HG03520 (cell line): ENCODE data around the gene COQ4.
A peak's percentile ranks its signal among the peaks of the same experiment; 100 is the strongest.

Source experiments
- ATAC-seq: cut with Tn5 transposase; IDR thresholded peaks from one replicate; pipeline ENCODE4 v1.9.1; 2021; ENCODE audit warnings: mild to moderate bottlenecking, moderate library complexity; ENCODE audit not compliant: unreplicated experiment

Gene COQ4

DNA sequence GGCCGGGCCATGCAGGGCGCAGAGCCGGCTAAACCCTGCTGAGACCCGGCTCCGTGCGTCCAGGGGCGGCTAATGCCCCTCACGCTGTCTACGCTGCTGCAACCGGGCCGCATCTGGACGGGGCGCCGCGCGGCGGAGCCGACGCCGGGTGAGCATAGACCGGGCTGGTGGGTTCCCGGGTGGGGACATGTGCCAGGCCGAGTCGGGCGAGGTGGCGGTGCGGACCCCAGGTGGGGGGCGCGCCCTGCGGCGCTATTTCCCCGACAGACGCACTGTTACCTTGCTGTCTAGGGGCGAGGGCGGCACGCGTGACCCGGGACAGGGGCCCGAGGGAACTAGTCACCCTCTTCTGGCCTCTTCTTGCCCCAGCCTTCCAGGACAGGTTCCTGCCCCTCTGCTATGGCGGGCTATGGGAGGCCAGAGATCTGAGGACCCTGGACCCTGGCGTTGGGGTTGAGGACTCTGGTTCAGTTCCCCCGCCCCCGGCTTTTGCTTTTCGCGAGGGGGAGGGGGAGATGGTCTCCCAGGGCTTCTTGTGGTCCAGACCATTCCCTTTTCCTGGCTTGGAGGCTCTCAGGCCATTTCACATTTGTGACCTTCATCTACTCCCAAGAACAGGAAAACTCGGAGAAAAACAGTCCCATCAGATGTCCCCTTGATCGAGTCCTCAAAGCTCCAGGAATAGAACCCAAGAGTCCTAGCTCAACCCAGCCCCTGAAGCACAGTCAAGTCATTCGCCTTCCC, 18.2 kb downstream of the COQ4 start:
- peak; percentile 23 for ATAC-seq

DNA sequence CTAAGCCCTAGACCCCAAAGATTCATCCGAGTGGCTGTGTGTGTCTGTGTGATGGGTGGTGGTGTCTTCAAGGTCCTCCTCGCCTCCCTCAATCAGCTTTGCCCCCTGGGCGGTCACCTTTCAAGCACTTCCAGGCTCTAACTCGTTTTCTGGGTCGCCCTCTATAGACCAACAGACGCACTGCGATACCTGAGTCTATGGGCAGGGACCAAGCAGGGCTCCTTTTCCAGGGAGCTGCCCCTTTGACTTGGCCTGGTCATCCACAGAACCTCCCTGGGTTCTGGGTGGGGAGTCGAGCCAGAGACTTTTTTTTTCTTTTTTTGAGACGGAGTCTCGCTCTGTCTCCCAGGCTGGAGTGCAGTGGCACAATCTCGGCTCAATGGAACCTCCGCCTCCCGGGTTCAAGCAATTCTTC, 18.8 kb downstream of the COQ4 start:
- ATAC-seq: no peak

DNA sequence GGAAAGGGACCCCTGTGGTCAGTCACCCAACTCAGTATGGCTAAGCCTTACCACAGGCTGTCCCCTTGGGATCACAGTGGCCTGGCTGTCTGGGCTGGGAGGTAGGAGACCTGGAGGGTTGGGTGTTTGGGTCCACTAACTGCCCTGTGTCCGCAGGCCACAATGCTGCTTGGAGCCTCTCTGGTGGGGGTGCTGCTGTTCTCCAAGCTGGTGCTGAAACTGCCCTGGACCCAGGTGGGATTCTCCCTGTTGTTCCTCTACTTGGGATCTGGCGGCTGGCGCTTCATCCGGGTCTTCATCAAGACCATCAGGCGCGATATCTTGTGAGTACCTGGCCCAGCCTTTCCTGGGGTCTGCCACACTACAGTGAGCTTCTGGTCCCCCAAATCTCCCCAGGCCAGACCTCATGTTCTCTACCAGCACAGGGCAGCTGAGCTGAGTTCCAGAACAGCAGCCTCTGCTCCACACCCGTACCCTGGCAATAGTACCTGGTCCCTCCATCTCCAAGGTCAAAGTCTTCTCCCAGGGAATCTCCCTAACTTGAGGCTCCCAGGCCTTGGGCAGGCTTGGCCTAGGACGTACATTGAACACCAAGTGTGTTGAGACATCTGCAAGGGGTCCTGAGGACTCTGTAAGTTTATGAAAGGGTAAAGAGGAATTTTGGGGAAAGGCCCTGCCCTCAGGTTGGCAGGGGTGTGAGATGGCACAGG, 20.5 kb downstream of the COQ4 start:
- ATAC-seq: no peak

DNA sequence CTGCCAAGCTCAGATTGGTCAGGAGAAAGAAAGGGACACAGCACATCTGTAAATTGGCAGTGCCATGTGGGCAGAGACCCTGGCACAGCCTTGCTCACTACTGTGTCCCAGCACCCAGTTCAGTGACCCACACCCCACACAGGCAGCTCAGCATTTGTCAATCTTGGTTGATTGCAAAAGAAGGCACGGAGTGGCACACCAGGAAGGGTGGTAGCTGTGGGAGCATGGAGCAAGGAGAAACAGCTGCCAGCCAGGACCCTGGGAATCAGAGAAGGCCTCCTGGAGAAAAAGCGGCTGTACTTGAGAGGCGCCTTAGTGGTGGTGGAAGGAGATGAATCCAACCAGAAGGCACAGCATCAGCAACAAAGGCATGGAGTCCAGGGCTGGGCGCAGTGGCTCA, 21.2 kb downstream of the COQ4 start:
- no peak for ATAC-seq

DNA sequence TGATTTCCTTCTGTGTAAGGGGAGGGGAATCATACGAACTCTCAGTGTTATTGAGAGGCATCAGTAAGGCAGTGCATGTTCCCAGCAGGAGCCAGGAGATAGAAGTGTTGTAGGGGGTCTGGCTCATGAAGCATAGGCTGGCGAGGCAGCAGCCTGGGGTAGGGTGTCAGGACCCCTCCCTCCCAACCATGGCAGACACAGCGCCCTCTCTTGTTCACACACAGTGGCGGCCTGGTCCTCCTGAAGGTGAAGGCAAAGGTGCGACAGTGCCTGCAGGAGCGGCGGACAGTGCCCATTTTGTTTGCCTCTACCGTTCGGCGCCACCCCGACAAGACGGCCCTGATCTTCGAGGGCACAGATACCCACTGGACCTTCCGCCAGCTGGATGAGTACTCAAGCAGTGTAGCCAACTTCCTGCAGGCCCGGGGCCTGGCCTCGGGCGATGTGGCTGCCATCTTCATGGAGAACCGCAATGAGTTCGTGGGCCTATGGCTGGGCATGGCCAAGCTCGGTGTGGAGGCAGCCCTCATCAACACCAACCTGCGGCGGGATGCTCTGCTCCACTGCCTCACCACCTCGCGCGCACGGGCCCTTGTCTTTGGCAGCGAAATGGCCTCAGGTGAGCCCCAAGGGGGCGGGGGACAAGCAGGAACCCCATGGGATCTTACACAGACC, 22.4 kb downstream of the COQ4 start:
- no peak for ATAC-seq

DNA sequence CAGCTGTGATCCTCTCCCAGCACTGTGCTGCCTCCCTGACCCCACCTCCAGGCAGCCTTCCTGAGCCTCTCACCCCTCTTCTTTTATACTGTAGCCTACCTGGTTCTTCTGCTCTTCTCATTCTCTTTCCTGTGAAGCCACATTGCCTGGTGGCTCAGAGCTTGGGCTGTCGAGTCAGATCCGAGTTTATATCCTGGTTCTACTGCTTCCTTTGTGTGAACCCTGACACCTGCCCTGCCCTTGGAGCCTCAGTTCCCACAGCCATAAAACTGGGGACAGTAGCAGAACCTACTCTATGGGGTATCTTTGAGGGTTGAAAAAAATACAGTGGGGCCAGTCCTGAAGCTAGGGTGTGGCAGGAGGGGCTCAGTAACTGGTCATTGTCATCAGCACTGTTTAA, 26.5 kb downstream of the COQ4 start:
- ATAC-seq: no peak

DNA sequence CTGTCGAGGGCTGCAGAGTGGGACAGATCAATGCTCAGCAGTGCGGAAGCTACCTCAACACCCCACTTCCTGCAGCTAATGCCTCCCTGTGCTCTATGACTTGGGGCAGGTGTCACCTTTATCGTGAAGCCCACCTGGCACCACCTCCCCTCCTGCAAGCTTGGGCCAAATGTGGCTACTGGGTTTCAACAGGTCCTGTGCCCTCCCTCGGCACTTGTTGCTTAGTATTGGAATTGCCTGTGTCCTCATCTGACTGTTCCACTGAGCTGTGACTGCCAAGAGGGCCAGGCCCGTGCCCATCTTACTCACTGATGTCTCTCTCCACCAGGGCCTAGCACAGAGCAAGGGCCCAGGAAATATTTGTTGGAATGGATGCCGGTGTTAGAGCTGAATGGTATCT, 27.1 kb downstream of the COQ4 start:
- ATAC-seq: no peak

DNA sequence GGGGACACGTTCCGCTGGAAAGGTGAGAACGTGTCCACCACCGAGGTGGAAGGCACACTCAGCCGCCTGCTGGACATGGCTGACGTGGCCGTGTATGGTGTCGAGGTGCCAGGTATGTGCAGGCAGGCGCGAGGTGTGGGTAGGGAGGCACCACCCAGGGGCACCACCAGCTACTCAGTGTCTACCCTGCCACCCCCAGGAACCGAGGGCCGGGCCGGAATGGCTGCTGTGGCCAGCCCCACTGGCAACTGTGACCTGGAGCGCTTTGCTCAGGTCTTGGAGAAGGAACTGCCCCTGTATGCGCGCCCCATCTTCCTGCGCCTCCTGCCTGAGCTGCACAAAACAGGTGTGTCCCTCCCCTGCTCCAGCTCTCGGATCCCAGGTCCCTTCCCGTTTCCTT, 32.8 kb downstream of the COQ4 start:
- no peak for ATAC-seq

DNA sequence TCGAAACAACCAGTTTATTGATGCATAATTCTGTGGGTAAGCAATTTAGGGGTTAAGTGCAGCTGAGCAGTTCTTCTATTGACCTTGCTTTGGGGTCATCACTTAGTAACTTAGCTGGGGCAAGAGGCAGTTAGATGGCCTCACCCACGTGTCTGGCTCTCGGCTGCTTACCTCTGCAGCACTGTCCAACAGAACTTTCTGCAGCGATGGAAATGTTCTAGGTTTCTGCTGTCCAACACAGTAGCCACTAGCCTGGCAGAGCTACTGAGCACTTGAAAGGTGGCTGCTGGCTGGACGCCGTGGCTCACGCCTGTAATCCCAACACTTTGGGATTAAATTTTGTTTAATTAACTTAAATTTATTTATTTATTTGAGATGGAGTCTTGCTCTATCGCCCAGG, 35.5 kb downstream of the COQ4 start:
- ATAC-seq: no peak

DNA sequence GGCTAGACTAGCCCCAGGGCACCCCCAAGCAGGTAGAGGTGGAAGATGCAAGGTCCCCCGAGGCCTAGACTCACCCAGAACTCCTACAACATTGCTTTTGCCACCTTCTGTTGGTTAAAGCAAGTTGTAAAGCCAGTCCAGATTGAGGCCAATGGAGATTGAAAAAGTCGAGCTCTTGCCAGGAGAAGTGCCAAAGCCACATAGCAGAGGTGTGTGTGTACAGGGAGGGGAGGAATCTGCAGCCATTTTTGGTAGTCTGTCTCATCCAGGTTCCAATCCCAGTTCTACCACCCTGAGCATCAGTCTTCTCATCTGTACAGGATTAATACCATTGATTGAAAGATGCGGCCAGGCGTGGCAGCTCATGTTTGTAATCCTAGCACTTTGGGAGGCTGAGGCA, 36.2 kb downstream of the COQ4 start:
- ATAC-seq: no peak

DNA sequence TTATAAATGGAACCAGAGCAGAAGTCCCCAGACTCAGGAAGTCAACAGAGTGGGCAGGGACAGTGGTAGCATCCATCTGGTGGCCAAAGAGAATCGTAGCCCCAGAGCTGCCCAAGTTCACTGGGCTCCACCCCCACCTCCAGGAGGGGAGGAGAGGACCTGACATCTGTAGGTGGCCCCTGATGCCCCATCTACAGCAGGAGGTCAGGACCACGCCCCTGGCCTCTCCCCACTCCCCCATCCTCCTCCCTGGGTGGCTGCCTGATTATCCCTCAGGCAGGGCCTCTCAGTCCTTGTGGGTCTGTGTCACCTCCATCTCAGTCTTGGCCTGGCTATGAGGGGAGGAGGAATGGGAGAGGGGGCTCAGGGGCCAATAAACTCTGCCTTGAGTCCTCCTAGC, 38.2 kb downstream of the COQ4 start:
- no peak for ATAC-seq

DNA sequence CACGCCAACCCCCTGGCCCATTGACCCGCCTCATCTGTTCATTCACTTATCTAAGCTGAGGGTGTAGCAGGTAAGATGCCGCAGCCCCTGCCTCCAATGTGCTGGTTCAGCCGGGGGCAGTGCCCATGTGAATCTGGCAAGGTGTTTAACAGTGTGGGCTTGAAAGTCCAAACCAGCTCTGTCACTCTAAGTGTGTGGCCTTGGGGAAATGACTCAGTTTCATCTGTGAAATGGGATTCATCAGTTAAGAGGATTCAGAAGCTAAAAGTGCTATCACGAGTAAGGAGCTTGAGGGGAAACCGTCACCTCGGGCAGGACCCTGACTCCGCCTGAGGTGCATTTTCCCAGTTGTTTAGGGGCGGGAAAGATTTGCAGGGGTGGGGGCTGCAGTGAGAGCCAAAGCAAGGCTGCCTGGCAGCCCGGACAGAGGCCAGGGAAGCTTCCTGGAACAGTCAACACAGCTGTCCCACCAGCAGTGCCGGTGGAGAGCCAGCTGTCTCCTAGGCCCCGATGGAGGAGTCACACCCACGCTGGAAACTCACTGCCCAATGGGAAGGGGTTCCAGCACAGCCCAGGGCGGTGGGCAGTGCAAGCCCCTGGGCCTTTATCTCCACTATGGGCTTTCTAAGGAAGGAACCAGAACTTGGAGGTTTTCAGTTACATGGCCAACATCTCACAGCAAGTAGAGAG, 38.8 kb downstream of the COQ4 start:
- no peak for ATAC-seq

DNA sequence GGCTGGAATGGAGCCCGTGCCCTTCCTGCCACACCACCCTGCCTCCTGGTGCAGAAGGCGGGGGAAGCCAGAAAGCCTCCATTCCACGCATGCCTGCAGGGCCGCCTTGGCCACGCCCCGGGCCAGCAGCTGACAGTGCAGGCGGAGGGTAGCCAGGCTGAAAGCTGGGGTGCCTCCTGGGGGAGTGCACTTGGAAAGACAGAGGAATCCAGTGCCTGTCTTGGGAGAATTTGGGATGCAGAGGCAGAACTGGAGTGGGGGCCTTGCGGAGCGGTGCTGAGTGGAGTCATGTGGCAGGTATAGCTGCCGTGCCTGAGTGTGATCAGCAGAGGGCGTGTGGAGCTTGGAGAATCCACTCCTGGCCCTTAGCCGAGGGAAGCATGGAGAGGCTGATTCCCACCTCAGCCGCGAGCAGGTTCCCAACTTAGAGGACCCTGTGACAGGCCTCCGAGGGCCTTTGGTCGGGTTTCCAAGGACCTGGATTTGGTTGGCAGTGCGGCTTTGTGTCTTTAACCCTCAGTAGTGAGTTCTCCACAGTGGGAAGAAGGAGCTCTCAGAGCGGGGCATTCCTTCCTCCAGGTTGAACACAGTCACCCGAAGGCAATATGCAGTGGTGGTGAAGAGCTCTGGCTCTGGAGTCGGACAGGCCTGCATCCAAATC, 39.5 kb downstream of the COQ4 start:
- no peak for ATAC-seq

DNA sequence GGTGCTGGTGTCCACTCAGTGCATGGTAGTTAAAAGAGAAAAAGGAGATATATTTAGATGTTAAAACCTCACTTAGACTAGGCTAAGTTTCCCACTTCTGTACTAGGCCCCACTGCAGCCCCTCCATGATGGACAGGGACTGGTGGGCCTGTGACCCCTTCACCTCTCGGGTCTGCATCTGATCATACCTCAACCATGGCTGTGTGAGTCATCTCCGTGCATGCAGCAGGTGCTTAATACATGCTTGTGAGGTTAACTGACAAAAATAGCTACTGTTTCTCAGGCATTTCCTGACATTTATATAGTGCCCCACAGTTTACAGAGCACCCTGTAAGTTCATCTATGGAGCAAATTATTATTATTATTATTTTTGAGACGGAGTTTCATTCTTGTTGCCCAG, 40.1 kb downstream of the COQ4 start:
- ATAC-seq: no peak

DNA sequence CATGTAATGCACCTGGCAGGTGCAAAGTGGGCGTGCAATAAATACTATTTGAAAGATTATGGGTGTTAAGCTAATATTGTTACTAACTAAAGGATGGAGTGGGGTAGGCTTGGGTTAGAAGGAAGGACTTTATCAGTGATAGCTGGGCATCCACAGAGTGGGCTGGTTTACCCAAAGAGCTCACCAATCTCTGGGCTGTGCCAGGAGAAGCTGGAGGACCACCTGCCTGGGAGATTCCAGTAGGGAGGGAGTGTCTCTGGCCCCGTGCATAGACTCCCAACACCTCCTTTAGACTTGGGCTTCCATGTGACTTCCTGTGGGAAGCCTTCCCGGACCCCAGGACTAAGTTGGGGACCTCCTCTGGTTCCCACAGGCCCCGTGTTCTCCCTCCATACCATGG, 42.9 kb downstream of the COQ4 start:
- no peak for ATAC-seq

DNA sequence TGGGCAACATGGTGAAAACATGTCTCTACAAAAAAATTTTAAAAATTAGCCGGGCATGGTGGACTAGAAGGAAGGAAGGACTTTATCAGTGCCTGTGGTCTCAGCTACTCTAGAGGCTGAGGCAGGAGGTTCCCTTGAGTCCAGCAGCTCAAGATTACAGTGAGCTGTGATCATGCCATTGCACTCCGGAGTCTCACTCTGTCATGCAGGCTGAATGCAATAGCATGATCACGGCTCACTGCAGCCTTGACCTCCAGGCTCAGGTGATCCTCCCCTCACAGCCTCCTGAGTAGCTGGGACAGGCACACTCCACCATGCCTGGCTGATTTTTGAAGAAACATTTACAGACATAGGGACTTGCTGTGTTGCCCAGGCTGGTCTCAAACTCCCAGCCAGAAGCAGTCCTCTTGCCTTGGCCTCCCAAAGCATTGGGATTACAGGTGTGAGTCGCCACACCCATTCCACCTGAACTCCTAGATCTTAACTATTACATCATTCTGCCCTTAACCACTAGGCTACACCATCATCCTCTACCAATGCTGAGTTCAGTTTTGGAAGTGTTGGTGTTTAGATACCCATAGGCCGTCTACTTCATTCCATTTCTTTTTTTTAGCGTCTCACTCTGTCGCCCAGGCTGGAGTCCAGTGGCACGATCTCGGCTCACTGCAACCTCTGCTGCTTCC, 46.5 kb downstream of the COQ4 start:
- no peak for ATAC-seq

DNA sequence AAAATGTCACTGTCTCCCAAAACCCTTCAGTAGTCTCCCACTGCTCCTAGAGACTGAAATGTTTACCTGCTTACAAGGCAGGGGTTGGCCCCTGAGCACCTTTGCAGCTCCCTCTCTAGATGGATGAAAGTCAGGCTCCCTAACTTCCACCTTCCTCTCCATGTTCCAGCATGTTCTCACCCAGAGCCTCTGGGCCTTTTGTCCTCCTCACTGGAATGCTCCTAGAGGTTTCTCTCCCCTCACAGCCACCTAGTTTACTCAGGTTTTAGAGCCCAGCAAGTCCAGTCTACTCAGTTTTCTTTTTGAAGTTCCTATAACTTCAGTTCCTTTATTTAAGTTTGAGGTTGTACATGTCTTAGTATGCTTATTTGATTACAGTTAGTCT, 47.7 kb downstream of the COQ4 start:
- ATAC-seq: no peak

DNA sequence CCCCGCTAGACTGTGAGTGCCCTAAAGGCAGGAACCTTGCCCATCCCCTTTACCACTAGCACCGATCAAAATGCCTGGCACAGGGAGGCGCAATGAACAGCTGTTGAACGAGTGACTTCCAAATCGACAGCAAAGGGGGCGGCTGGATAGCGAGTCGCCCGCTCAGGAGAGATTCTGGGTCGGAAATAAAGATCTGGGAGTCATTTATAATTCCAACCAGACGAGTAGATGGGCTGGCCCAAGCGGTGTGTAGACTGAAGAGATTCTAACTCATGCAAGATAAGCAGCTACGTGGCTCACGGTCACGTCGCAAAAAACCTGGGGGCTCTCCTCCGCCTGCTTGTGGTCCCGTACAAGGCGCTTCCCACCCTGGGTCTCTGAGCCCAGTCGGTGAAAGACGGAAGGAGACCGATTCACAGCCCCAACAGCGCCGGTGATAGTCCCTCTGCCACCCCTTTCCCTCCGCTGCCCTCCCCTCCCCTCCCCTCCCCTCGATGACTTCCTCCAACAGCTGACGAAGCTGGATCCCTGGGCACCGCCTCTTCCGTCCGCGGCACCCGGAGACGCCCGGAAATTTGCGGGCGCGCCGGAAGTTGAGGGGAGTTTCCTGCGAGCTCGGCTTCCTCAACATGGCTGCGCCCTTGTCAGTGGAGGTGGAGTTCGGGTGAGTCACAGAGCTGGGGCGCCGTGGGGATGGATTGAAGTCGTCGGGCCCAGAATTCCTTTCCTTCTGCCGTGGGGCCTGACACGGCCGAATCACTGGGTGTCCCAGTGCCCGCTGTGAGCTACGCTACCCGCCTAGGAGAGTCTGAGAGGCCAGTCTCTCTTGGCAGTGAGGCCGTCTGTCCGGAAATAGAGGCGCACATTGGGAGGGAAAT, 48.4 kb downstream of the COQ4 start, which contains the start of gene URM1:
Gene URM1 (plus strand): TSS at position 623 of the 878 bp plus-strand sequence. CDS start 7 bp downstream, at position 630.
- ATAC-seq: peak; percentile 84

DNA sequence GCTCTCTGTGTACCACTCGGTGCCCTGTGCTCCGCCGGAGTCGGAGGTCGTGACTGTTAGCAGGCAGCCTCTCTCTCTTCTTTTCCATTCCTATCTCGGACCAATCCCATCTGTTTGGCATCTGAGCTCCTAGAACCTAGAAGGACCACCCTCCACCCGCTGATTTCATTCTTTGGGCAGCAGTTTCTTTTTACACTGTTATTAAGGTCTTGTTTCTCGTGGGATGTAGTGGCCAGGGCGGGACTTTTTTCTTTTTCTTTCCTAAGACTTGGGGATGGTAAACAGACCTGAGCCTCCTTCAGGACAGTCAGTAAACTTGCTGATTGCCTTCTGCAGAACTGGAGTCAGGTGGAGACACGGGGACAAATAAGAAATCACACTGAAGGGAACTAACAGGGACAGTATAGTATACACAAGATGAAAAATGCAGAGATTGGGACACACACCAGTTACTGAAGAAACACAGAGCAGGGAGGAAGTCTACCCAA, 49.0 kb downstream of the COQ4 start:
- ATAC-seq: no peak
